Measurements from ENCODE around the gene DGCR6L.
"Not testable (repeated sequence)": the region's sequence is repeated elsewhere in the genome, so short reads cannot be mapped to it uniquely, and the experiment has no call there.

DGCR6L gene

DNA sequence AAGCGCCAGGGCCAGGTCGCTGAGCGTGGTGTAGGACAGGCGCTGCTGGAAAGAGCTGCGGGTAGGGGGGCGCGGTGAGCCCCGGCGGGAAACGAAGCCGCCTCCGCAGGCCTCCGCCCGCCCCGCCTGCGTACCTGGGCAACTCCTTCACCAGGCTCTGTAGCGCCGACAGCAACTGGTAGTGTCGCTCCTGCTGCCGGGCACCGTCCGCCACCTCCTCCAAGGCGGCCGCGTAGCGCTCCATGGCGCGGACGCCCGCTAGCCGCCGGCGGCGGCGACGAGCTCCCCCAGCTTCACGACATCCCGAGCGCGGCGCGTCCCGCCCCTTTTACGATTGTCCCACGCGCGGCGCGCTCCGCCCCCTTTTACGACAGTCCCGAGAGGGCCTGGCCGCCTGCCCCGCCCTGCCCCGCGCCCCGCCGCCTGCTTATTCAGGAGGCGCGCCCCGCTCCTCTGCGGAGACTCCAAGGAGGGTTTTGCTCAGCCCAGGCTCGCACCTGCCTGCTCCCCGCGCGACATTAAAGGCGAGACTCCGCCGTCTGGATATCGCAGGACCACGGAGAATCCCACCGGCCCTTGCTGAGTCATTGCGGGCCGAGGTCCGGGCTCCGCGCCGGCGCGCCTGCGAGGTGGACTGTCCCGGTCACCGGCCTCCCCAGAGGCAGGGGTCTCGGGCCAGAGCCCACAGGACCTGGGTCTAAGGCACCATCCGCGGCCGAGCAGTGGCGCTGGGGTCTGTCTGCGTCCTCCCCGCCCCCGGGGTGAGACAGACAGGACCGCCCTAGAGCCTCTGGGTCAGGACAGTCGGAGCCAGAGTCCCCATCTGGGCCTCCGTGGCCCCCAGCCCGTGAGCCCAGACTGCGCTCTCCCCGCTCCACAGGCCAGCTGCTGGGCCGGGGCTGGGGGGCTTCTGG lies at the start of gene DGCR6L:
DGCR6L (minus strand) TSS at position 316 of the 914 bp plus-strand sequence; CDS start at position 244, 72 bp downstream.
- peak; percentile 87 for DNase-seq

DNA sequence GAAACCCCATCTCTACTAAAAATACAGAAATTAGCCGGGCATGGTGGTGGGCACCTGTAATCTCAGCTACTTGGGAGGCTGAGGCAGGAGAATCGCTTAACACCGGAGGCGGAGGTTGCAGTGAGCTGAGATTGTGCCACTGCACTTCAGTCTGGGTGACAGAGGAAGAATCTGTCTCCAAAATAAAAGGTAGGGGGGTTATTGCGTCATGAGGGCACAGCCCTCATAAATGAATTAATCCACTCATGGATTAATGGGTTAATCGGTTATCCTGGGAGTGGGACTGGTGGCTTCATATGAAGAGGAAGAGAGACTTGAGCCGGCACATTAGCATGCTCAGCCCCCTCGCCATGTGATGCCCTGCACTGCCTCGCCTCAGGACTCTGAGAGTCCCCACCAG lies 49.0 kb upstream of the DGCR6L start:
- not testable (repeated sequence) for DNase-seq

DNA sequence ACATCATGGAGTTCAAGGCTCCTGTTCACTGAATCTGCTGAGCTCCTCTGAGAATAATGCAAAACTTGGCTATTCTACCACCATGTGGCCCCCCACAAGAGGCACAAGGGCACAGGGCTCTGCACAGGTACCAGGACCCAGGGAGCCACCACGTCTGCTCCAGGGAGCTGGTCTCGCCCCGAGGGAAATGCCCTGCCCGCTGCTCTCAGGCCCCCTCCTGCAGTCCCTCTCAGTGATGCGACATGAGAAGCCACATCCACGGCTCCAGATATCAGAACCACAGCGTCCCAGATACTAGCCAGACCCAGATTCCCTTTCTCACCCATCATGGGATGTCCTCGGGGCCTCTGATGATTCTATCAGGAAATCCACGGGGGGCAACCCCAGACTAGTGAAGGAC lies 47.0 kb upstream of the DGCR6L start:
- DNase-seq = not testable (repeated sequence)

DNA sequence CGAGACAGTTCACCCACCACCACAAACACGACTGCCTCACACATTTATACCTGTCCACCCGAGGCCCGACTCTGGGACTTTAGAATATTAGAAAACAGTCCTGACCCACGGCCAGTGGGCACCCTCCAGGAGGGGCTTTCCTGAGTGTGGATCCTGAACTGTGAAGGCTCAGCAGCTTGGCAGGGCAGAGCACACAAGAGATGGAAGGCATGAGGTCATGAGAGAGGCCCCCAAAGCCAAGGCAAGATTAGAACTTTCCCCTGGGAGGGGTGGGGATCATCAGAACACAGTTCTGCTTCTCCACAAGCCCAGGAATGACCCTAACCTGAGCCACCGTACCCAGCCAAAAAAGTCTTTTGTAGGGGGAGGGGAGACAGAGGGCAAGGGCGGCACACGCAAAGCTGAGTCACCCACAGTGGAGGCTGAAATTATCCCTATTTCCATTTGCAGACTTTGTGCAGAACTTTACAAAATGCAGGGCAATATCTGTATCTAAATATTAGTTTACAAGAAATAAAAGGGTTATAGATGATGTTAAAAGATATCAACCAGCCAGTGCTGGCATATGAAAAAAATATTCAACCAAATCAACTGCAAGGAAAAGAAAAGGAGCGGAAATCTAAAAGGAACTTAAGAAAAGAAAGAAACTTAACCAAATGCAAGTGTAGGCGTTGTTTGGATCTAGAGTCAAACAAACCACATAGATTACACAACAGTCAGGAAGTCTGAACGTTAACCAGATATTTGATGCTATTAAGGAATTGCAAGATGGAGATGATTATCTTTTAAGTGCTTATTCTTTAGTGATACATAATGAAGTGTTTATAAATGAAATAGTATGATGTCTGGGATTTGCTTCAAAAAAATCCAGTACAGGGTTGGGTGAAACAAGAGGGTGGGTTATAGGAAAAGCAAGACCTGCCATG lies 44.7 kb upstream of the DGCR6L start:
- peak; percentile 70 for DNase-seq

DNA sequence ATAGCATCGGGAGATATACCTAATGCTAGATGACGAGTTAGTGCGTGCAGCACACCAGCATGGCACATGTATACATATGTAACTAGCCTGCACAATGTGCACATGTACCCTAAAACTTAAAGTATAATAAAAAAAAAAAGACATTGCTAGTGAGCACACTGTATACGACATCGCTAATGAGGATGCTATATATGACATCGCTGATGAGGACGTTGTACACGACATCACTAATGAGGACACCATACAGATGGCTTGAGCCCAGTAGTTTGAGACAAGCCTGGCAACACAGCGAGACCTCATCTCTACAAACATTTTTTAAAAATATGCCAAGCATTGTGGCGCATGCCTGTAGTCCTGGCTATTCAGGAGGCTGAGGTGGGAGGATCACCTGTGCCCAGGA lies 42.5 kb upstream of the DGCR6L start:
- DNase-seq = not testable (repeated sequence)

DNA sequence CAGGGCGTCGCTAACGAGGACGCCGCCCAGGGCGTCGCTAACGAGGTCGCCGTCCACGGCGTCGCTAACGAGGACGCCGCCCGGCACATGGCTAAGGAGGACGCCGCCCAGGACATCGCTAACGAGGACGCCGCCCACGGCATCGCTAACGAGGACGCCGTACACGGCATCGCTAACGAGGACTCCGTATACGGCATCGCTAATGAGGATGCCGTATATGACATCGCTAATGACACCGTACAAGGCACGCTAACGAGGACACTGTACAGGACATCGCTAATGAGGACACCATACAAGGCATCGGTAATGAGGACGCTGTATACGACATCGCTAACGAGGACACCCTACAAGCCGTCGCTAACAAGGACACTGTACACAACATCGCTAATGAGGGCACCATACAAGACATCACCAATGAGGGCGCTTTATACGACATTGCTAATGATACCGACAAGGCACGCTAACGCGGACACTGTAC lies 41.9 kb upstream of the DGCR6L start:
- not testable (repeated sequence) for DNase-seq

DNA sequence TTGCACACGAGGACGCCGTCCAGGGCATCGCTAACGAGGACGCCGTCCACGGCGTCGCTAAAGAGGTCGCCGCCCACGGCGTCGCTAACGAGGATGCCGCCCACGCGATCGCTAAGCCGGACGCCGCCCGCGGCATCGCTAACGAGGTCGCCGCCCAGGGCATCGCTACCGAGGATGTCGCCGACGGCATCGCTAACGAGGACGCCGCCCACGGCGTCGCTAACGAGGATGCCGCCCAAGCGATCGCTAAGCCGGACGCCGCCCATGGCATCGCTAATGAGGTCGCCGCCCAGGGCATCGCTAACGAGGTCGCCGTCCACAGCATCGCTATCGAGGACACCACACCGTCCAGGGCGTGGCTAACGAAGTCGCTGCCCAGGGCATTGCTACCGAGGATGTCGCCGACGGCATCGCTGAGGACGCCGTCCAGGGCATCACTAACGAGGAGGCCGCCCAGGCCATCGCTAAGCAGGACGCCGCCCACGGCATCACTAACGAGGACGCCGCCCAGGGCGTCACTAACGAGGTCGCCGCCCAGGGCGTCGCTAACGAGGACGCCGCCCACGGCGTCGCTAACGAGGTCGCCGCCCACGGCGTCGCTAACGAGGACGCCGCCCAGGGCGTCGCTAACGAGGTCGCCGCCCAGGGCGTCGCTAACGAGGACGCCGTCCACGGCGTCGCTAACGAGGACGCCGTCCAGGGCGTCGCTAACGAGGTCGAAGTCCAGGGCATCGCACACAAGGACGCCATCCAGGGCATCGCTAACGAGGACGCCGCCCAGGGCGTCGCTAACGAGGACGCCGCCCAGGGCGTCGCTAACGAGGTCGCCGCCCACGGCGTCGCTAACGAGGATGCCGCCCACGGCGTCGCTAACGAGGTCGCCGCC lies 41.2 kb upstream of the DGCR6L start:
- not testable (repeated sequence) for DNase-seq

DNA sequence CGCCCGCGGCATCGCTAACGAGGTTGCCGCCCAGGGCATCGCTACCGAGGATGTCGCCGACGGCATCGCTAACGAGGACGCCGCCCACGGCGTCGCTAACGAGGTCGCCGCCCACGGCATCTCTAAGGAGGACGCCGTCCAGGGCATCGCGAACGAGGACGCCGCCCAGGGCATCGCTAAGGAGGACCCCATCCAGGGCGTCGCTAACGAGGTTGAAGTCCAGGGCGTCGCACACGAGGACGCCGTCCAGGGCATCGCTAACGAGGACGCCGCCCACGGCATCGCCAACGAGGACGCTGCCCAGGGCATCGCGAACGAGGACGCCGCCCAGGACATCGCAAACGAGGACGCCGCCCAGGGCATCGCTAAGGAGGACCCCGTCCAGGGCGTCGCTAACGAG lies 40.4 kb upstream of the DGCR6L start:
- DNase-seq = not testable (repeated sequence)

DNA sequence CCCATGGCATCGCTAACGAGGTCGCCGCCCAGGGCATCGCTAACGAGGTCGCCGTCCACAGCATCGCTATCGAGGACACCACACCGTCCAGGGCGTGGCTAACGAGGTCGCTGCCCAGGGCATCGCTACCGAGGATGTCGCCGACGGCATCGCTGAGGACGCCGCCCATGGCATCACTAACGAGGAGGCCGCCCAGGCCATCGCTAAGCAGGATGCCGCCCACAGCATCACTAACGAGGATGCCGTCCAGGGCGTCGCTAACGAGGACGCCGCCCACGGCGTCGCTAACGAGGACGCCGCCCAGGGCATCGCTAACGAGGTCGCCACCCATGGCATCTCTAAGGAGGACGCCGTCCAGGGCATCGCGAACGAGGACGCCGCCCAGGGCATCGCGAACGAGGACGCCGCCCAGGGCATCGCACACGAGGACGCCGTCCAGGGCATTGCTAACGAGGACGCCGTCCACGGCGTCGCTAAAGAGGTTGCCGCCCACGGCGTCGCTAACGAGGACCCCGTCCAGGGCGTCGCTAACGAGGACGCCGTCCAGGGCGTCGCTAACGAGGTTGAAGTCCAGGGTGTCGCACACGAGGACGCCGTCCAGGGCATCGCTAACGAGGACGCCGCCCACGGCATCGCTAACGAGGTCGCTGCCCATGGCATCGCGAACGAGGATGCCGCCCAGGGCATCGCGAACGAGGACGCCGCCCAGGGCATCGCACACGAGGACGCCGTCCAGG lies 38.8 kb upstream of the DGCR6L start:
- not testable (repeated sequence) for DNase-seq

DNA sequence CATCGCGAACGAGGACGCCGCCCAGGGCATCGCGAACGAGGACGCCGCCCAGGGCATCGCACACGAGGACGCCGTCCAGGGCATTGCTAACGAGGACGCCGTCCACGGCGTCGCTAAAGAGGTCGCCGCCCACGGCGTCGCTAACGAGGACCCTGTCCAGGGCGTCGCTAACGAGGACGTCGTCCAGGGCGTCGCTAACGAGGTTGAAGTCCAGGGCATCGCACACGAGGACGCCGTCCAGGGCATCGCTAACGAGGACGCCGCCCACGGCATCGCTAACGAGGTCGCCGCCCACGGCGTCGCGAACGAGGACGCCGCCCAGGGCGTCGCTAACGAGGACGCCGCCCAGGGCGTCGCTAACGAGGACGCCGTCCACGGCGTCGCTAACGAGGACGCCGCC lies 38.1 kb upstream of the DGCR6L start:
- DNase-seq = not testable (repeated sequence)

DNA sequence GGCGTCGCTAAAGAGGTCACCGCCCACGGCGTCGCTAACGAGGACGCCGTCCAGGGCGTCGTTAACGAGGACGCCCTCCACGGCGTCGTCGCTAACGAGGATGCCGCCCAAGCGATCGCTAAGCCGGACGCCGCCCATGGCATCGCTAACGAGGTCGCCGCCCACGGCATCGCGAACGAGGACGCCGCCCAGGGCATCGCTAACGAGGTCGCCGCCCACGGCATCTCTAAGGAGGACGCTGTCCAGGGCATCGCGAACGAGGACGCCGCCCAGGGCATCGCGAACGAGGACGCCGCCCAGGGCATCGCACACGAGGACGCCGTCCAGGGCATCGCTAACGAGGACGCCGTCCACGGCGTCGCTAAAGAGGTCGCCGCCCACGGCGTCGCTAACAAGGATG lies 37.0 kb upstream of the DGCR6L start:
- not testable (repeated sequence) for DNase-seq

DNA sequence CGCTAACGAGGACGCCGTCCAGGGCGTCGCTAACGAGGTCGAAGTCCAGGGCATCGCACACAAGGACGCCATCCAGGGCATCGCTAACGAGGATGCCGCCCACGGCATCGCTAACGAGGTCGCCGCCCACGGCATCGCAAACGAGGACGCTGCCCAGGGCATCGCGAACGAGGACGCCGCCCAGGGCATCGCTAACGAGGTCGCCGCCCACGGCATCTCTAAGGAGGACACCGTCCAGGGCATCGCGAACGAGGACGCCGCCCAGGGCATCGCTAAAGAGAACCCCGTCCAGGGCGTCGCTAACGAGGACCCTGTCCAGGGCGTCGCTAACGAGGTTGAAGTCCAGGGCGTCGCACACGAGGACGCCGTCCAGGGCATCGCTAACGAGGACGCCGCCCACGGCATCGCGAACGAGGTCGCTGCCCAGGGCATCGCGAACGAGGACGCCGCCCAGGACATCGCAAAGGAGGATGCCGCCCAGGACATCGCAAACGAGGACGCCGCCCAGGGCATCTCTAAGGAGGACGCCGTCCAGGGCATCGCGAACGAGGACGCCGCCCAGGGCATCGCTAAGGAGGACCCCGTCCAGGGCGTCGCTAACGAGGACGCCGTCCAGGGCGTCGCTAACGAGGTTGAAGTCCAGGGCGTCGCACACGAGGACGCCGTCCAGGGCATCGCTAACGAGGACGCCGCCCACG lies 36.2 kb upstream of the DGCR6L start:
- DNase-seq = not testable (repeated sequence)

DNA sequence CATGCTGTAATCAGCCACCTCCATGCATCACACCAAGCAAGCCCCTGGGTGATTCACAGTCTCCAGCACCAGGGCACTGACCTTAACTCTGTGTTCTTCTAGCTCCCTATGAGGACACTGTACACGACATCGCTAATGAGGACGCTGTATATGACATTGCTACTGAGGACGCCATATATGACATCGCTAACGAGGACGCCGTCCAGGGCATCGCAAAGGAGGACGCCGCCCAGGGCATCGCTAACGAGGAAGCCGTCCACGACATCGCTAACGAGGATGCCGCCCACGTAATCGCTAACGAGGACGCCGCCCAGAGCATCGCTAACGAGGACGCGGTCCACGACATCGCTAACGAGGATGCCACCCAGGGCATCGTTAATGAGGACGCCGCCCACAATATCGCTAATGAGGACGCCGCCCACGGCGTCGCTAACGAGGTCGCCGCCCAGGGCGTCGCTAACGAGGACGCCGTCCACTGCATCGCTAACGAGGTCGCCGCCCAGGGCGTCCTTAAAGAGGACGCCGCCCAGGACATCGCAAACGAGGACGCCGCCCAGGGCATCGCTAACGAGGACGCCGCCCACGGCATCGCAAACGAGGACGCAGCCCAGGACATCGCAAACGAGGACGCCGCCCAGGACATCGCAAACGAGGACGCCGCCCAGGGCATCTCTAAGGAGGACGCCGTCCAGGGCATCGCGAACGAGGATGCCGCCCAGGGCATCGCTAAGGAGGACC lies 34.5 kb upstream of the DGCR6L start:
- DNase-seq = no peak

DNA sequence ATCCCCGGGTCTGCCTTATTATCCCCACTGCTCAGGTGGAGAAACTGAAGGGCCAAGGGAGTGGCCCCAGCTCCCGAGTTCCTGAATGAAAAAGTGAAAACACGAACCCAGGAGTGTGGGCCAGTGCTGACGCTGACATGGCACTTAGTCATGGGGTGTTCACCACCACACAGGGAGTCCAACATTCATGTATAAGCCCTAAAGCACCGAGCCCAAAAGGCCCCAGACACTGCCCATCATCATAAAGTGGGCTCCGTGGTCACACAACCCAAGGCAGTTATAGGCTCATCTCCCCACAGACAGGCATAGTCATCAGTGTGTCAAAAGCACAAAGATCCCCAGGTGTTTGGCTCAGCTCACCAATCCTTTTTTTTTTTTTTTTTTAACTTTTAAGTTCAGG lies 32.7 kb upstream of the DGCR6L start:
- DNase-seq = not testable (repeated sequence)

DNA sequence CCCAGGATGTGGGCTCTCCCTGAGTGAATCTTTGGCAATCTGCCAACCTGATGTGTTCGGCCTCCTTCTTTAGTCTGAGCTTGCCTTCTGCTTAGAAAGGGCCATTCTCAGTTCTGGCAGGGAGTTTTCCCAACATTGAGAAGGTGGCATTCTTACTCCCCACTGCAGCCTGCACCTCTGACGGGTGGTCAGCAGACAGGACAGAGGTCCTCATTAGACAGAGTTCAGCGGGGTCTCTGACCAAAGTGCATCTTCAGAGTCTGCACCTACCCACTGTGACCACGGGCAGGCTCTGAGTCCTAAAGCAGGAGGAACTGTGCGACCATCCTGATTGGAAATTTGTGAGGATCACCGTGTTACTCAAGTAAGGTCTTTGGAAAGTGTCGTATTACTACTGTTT lies 26.7 kb upstream of the DGCR6L start:
- not testable (repeated sequence) for DNase-seq

DNA sequence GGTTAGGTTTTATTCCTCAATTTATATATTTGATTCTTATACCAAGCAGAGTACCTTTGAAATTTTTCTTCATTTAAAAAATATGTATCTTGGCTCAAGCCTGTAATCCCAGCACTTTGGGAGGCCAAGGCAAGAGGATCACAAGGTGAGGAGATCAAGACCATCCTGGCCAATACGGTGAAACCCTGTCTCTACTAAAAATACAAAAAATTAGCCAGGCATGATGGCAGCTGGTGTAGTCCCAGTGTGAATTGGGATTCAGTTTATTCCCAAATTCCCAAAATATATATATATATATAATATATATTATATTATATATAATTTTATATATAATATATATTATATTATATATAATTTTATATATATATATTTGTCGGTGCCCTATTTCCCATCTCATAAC lies 18.4 kb upstream of the DGCR6L start:
- not testable (repeated sequence) for DNase-seq

DNA sequence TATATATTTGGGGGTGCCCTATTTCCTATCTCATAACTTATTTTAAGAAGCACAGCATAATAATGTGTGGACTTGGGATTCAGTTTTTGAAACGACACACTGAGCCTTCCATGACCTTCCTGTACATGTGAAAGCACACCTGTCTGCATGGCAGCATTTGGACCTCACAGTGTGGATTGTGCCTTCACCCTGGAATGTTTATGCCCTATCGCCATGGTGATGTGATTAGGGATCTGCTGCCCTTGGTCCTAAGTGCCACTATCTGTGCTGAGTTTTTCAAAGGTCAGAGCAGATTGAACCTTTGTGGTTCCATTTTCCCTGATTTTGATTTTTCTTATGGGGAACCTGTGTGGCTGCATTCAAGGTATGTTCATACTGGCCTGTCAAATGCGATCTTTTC lies 17.9 kb upstream of the DGCR6L start:
- not testable (repeated sequence) for DNase-seq

DNA sequence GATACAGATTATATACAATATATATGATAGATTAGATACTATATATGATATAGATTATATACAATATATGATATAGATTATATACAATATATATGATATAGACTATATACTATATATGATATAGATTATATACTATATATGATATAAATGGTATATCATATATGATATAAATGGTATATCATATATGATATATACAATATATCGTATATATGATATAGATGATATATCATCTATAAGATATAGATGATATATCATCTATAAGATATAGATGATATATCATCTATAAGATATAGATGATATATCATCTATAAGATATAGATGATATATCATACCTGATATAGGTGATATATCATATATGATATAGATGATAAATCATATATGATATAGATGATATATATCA lies 16.7 kb upstream of the DGCR6L start:
- not testable (repeated sequence) for DNase-seq

DNA sequence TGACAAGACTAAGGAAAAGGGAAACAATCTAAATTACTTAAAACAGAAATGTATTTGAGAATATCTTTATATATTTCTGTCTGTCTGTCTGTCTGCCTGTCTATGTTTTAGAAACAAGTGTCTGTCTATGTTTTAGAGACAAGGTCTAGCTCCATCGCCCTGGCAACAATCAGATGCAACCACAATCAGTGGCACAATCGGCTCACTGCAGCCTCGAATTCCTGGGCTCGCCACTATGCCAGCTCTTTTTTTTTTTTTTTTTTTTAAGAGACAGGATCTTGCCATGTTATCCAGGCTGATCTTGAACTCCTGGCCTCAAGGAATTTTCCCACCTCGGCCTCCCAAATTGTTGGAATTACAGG lies 8.7 kb upstream of the DGCR6L start:
- peak; percentile 5 for DNase-seq

DNA sequence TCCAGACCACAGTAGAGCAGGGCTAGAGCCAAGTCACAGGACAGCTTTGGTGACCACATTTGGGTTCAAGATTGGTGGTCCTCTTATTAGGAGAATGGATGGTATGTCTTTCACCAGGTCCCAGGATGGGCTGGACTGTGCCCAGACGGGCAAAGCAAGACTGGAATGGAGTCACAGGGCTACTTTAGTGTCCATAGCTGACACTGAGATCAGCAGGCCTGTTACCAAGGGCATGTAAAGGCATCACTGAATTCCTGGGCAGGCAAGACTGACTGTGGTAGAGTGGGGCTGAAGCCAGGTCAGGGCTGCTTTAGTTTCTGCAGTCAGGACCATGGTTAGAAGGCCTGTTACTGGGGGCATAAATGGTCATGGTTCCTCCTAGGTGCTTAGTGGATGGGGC lies 6.1 kb upstream of the DGCR6L start:
- not testable (repeated sequence) for DNase-seq

Measured in MV-4-11 (cell line).